Mesothelial cell of epicardium (in vitro differentiated cells): Measurements from ENCODE around the gene GNAT2. TPM values are rescaled to one million over a fixed set of nuclear protein-coding genes. Genes with fewer than 3 reads are reported as not detected.

Experiments used
- DNase-seq, 2 experiments: peaks; one replicate each; pipeline ENCODE4 v3.0.0; 2021; ENCODE audit warnings: low spot score in 2 of 2; ENCODE audit not compliant: unreplicated experiment in 2 of 2
- H3K27ac Mint-ChIP-seq: 2 replicates; pipeline ENCODE4 v1.8.0; 2021; ENCODE audit warnings: mixed read lengths
- H3K27me3 Mint-ChIP-seq: 2 replicates; pipeline ENCODE4 v1.8.0; 2021; ENCODE audit warnings: low read depth, mixed read lengths
- H3K36me3 Mint-ChIP-seq: 2 replicates; pipeline ENCODE4 v1.8.0; 2021; ENCODE audit warnings: mixed read lengths
- H3K4me1 Mint-ChIP-seq: 2 replicates; pipeline ENCODE4 v1.8.0; 2021; ENCODE audit warnings: mixed read lengths
- H3K4me3 Mint-ChIP-seq: 2 replicates; pipeline ENCODE4 v1.8.0; 2021; ENCODE audit warnings: mild to moderate bottlenecking, moderate library complexity, mixed read lengths
- H3K9me3 Mint-ChIP-seq: 2 replicates; pipeline ENCODE4 v1.8.0; 2021; ENCODE audit warnings: mixed read lengths
- total RNA-seq: library from RNA; stranded (reverse); gene quantifications from 3 replicates; pipeline ENCODE4 v1.2.1, GENCODE V29; 2021
- TF ChIP-seq, protein P1 (sequence below): fragments of 200-600 bp; sonication (generic); IDR thresholded peaks from one replicate; pipeline ENCODE4 v1.5.0; 2021; ENCODE audit warnings: antibody characterized with exemption; ENCODE audit not compliant: unreplicated experiment

The GNAT2 gene
- total RNA-seq, 1 donor from 2014 or later: not detected

DNA sequence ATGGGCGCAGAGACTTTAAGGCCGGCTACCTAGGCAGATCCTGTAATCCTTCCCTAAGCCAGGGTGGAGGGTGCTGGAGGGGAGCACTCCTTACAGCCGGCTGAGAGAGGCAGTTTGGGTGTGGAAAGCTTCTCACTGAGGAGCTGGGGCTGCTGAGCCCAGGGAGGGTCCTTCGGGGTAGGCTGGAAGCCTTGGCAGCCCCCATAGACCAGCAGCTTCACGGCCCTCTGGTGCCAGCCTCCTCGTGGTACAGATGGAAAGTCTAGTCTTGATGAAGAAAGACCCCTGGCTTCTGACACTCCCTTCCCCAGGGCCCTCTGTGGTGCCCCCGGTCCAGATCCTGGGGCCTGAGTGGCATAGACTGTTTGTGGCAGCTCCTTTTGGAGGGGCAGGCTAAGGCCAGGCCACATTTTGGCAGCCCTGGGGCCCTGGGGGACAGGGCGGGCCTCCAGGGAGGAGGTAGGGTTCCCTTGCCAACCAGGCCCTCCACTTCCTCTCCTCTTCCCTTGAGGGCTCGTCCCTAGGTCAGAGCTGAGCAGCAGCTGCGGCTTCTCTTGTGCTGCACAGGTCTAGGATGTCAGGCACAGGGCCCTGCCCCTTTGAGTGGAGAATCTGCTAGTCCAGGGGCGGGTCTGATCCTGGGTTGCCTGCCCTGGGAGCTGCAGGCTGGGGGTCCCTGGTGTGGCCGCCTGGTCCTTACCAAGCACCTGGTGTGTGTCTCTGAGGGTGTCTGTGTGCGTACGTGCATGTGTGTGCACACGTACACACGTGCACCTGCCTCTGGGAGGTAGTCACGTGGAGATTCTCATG, 5.0 kb upstream of the GNAT2 start:
- no peak for DNase-seq
- Mint-ChIP-seq H3K27ac (peak overlapping the region; percentile 64), H3K27me3 (no peaks in the 10 kb centered on the region)

DNA sequence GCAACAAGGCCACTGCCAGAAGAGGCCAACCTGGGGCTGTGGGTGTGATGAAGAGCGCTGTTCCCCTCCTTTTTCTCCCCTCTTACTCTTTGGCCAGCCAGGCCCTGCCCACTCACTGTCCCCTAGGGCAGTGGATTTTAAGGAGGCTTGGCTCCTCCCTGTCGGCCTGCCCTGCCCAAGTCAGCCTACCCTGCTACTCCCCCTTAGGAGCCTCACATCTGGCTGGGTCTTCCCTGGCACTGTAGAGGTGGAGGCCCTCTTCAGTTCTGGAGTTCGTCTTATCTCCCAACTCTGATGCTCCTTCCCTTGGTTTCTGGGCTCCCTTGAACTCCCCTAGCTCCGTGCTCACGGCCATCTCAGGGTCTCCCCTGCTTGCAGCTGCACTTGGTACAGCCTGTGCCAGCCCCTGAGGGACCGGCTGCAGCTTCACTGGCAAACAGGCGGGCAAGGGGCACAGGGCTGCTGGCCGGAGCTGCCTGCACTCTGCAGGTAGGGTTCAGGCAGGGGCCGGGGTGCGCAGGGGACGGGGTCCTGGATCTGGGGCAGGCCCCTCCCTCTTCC, 4.3 kb upstream of the GNAT2 start:
- Mint-ChIP-seq H3K27ac (peak overlapping the region; percentile 64), H3K36me3 (peaks cover 10% of the 10 kb centered on the region), H3K9me3 (no peaks in the 10 kb centered on the region), H3K4me1 (peaks cover 39% of the 10 kb centered on the region), H3K27me3 (no peaks in the 10 kb centered on the region), H3K4me3 (peak overlapping the region; percentile 31)
- TF ChIP-seq, protein P1, sequence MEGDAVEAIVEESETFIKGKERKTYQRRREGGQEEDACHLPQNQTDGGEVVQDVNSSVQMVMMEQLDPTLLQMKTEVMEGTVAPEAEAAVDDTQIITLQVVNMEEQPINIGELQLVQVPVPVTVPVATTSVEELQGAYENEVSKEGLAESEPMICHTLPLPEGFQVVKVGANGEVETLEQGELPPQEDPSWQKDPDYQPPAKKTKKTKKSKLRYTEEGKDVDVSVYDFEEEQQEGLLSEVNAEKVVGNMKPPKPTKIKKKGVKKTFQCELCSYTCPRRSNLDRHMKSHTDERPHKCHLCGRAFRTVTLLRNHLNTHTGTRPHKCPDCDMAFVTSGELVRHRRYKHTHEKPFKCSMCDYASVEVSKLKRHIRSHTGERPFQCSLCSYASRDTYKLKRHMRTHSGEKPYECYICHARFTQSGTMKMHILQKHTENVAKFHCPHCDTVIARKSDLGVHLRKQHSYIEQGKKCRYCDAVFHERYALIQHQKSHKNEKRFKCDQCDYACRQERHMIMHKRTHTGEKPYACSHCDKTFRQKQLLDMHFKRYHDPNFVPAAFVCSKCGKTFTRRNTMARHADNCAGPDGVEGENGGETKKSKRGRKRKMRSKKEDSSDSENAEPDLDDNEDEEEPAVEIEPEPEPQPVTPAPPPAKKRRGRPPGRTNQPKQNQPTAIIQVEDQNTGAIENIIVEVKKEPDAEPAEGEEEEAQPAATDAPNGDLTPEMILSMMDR: no peak
- DNase-seq: no peak

More for the DNA sequence above, 5.0 kb upstream of the GNAT2 start:
- H3K4me1 Mint-ChIP-seq: peaks cover 31% of the 10 kb centered on the region
- no peaks in the 10 kb centered on the region for H3K9me3 Mint-ChIP-seq
- H3K4me3 Mint-ChIP-seq: no peak overlapping the region
- peaks cover 13% of the 10 kb centered on the region for H3K36me3 Mint-ChIP-seq
- TF ChIP-seq, protein P1: no peak

DNA sequence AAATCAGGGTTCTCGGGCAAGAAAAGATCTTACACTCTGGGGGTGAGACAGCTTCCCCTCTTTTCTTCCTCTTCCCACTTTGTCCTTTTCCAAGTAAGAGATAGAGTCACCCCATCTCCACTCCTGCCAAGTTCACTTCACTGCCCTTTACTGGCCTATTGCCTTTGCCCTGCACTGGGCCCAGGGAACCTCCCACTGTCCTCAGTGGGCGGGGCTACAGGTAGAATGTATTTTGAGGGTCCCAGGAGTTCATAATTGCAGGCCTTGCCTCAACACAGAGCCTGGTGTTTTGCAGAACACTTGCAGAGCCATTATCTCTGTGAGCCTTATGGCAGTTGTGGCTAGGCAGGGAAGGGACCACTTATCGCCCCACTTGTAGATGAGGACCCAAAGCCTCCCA, 3.5 kb upstream of the GNAT2 start:
- peaks cover 42% of the 10 kb centered on the region for H3K4me1 Mint-ChIP-seq
- peak overlapping the region; percentile 21 for H3K4me3 Mint-ChIP-seq
- H3K27me3 Mint-ChIP-seq: no peaks in the 10 kb centered on the region
- TF ChIP-seq, protein P1: no peak
- peaks cover 6% of the 10 kb centered on the region for H3K36me3 Mint-ChIP-seq
- no peaks in the 10 kb centered on the region for H3K9me3 Mint-ChIP-seq
- peak overlapping the region; percentile 47 for H3K27ac Mint-ChIP-seq
- DNase-seq: no peak

DNA sequence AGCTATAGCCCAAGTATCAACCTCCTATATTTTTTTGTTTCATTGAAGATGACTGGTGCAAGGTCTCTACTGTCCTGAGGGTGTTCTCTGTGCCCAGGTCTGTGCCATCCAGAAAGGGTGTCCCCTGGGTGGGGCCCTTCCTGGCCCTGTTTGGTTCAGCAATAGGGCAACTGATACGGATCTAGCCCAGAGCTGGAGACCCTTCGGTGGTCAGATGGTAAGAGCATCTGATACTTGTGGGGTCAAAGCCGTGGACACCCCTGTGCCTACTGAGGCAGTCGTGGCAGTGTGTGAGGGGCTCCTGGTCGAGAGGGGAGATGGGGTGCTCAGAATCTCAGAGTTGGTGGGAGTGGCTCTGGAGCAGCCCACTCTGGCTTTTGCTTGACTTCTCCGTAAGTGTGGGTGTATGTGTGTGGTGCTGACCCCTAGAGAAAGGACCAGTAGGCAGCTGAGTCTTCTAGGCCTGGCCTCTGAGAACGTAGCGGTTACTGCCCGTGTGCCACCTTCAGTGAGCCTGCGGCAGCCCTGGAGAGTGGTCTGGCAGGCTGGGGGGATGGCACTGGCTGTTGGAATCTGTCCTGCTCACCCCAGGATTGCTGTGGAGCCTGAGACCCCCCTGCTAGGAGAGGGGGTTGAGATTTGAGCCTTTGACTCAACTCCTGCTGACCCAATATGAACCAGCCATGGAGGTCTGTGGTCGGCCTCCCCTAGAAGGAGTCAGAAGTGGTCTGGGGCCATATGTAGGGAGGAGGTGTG, 2.9 kb upstream of the GNAT2 start:
- Mint-ChIP-seq H3K4me1 (peaks cover 42% of the 10 kb centered on the region), H3K27me3 (no peaks in the 10 kb centered on the region), H3K27ac (peak overlapping the region; percentile 88), H3K36me3 (no peaks in the 10 kb centered on the region), H3K4me3 (peak overlapping the region; percentile 93), H3K9me3 (no peaks in the 10 kb centered on the region)
- TF ChIP-seq, protein P1: no peak
- no peak for DNase-seq

DNA sequence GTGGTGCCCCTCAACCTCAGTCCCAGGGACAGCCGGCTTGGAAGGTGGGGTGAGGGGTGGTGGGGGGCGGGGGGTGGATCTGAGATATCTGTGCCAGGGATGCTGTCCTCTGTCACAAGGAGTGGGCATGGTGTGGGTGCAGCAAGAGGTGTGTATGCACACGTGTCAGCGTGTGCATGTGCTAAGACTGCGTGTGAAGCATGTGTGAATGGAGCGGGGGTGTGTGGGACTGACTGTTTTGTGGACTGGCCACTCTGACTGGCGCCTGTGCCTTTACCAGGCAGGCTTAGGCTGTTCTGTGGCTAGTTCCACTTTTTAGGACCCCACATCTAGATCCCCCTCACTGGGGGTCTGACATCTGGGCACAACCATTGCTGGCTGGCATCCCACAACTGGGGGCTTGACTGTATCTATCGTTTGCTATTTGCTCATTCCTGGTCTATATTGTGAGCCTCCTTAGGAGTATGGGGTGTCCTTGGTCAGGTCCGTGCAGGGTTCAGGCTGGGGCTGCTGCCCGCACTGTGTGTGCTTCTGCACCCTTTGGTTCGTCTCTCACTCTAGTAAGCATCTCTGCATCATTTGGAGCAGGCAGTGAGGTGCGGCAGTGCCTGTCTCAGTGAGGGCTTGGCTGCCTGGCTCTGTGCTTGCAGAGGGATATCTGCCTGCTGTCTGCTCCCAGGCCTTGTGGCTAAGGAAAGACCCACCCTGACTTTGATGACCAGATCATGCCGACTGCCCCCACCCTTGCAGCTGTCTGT, 2.1 kb upstream of the GNAT2 start:
- Mint-ChIP-seq H3K4me3 (peak overlapping the region; percentile 93), H3K27me3 (no peaks in the 10 kb centered on the region), H3K36me3 (no peaks in the 10 kb centered on the region), H3K9me3 (no peaks in the 10 kb centered on the region), H3K4me1 (peaks cover 45% of the 10 kb centered on the region), H3K27ac (peak overlapping the region; percentile 88)
- TF ChIP-seq, protein P1: no peak
- no peak for DNase-seq
